HUES48 (cell line): ENCODE results near the gene OTUD6A.

Experiments used
- H3K27ac ChIP-seq: one replicate; pipeline ENCODE4 v1.7.0; 2013; ENCODE audit warnings: low read depth, low read length, inconsistent platforms
- H3K27me3 ChIP-seq: 2 replicates; pipeline ENCODE4 v1.6.1; 2013; ENCODE audit warnings: mild to moderate bottlenecking, low read length; ENCODE audit not compliant: control insufficient read depth, insufficient read depth
- H3K36me3 ChIP-seq: 2 replicates; pipeline ENCODE4 v1.6.1; 2013; ENCODE audit warnings: low read length; ENCODE audit not compliant: control insufficient read depth, insufficient read depth
- H3K4me1 ChIP-seq: 2 replicates; pipeline ENCODE4 v1.6.1; 2013; ENCODE audit warnings: mild to moderate bottlenecking, low read length; ENCODE audit not compliant: control insufficient read depth, insufficient read depth
- H3K4me3 ChIP-seq: 2 replicates; pipeline ENCODE4 v1.5.1; 2013; ENCODE audit warnings: mild to moderate bottlenecking, low read depth, low read length
- H3K9ac ChIP-seq: 2 replicates; pipeline ENCODE4 v1.6.1; 2013; ENCODE audit warnings: mild to moderate bottlenecking, low read depth, low read length, moderate library complexity
- H3K9me3 ChIP-seq: 2 replicates; pipeline ENCODE4 v1.6.1; 2013; ENCODE audit warnings: low read length; ENCODE audit not compliant: control insufficient read depth, insufficient read depth

Gene OTUD6A

GRCh38 chrX:70033348-70034051, 28.8 kb upstream of the OTUD6A start:
- H3K4me3 ChIP-seq = no peak overlapping the region
- H3K27me3 ChIP-seq = no peaks in the 10 kb centered on the region
- H3K4me1 ChIP-seq = no peaks in the 10 kb centered on the region; the same call in 1 of the 2 replicates
- peaks cover 44% of the 10 kb centered on the region for H3K9me3 ChIP-seq
- H3K36me3 ChIP-seq = no peaks in the 10 kb centered on the region
- no peak overlapping the region for H3K9ac ChIP-seq
- no peak overlapping the region for H3K27ac ChIP-seq

DNA sequence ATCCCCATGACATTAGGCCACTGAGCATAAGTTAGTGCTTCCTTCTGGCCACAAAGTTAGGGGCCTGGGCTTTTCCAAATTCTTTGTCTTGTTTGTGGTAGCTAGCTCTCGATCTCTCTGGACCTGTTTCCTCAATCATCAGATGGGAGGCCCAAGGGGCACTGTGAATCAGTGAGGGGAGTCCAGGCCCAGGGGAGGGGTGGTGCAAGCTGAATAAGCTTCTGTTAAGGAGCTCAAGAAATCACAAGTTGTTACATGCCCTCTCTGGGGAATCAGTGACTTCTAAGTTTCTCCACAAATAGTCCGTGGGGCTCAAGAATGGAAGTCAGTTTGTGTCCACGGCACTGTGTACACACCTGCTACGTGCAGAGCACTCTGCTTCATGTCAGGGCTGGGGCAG, 27.6 kb upstream of the OTUD6A start:
- Histone ChIP-seq H3K27ac (no peak overlapping the region), H3K9me3 (peaks cover 41% of the 10 kb centered on the region), H3K4me1 (no peaks in the 10 kb centered on the region; the same call in 1 of the 2 replicates), H3K36me3 (no peaks in the 10 kb centered on the region), H3K4me3 (no peak overlapping the region), H3K27me3 (no peaks in the 10 kb centered on the region), H3K9ac (no peak overlapping the region)

- no peak overlapping the region for H3K27ac ChIP-seq
- no peaks in the 10 kb centered on the region for H3K36me3 ChIP-seq
- H3K27me3 ChIP-seq = no peaks in the 10 kb centered on the region
- H3K9ac ChIP-seq = no peak overlapping the region
- no peaks in the 10 kb centered on the region; the same call in 1 of the 2 replicates for H3K4me1 ChIP-seq
- H3K4me3 ChIP-seq = no peak overlapping the region
- H3K9me3 ChIP-seq = peaks cover 38% of the 10 kb centered on the region
These were observed 23.7 kb upstream of the OTUD6A start for GRCh38 chrX:70038515-70038914.

- Histone ChIP-seq H3K9me3 (peaks cover 38% of the 10 kb centered on the region), H3K4me1 (no peaks in the 10 kb centered on the region)
These were observed 23.3 kb upstream of the OTUD6A start for GRCh38 chrX:70038951-70039350.

GRCh38 chrX:70039758-70040157, 22.5 kb upstream of the OTUD6A start:
- no peaks in the 10 kb centered on the region for H3K27me3 ChIP-seq
- no peaks in the 10 kb centered on the region for H3K4me1 ChIP-seq
- no peak overlapping the region for H3K27ac ChIP-seq
- H3K36me3 ChIP-seq = no peaks in the 10 kb centered on the region
- no peak overlapping the region for H3K9ac ChIP-seq
- H3K4me3 ChIP-seq = no peak overlapping the region
- peaks cover 38% of the 10 kb centered on the region for H3K9me3 ChIP-seq

More at GRCh38 chrX:70038951-70039350, 23.3 kb upstream of the OTUD6A start:
- no peak overlapping the region for H3K4me3 ChIP-seq
- H3K27me3 ChIP-seq = no peaks in the 10 kb centered on the region
- no peaks in the 10 kb centered on the region for H3K36me3 ChIP-seq
- no peak overlapping the region for H3K27ac ChIP-seq
- H3K9ac ChIP-seq = no peak overlapping the region

DNA sequence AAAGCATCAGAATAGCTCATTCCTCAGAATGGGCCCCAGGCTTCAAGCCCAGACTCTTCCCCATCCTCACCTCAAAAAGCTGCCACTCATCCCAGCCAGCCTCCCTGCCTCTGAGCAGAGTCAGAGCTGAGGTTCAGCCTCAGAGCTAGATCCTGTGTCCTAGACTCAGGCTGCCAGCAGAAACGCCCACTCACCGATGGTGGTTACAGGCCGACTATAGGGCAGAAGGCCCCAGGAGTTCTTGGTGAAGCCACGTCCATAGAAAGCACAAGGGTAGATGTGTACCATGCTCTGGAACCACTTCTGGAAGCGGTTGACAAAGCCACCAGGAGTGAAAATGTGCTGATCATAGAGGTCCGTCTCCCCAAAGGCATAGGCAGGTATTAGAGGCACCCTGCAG, 20.3 kb upstream of the OTUD6A start:
- H3K36me3 ChIP-seq = no peaks in the 10 kb centered on the region
- H3K4me1 ChIP-seq = no peaks in the 10 kb centered on the region
- H3K4me3 ChIP-seq = no peak overlapping the region
- no peaks in the 10 kb centered on the region for H3K27me3 ChIP-seq
- no peak overlapping the region for H3K27ac ChIP-seq
- H3K9me3 ChIP-seq = peaks cover 26% of the 10 kb centered on the region
- no peak overlapping the region for H3K9ac ChIP-seq

- Histone ChIP-seq H3K9ac (no peak overlapping the region), H3K9me3 (peaks cover 25% of the 10 kb centered on the region)
These were observed 19.6 kb upstream of the OTUD6A start for GRCh38 chrX:70042399-70043371.

DNA sequence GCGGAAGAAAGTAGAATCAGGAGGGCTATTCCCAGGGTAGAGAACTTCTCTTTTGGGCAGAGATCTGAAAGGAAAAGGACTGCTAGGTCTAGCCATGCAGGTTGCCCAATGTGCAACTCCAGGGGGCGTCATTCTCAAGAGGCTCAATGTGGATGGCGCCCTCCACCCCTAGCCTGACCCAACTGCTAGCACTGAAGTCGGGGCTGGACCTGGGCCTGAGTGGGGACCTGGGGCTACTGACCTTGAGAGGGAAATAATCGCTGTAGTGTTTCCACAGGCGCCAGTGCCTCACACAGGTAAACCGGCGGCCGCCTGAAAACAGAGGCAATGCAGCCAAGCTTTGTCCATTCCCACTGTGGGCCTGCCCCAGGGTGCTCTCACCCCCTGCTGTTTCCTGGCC, 18.6 kb upstream of the OTUD6A start:
- H3K9me3 ChIP-seq = peaks cover 22% of the 10 kb centered on the region; the same call in 1 of the 2 replicates
- no peak overlapping the region for H3K4me3 ChIP-seq
- H3K27me3 ChIP-seq = no peaks in the 10 kb centered on the region
- H3K27ac ChIP-seq = no peak overlapping the region
- H3K4me1 ChIP-seq = no peaks in the 10 kb centered on the region
- no peak overlapping the region for H3K9ac ChIP-seq
- no peaks in the 10 kb centered on the region for H3K36me3 ChIP-seq

More at GRCh38 chrX:70042399-70043371, 19.6 kb upstream of the OTUD6A start:
- Histone ChIP-seq H3K36me3 (no peaks in the 10 kb centered on the region), H3K27me3 (no peaks in the 10 kb centered on the region), H3K4me1 (no peaks in the 10 kb centered on the region), H3K4me3 (no peak overlapping the region), H3K27ac (no peak overlapping the region)

GRCh38 chrX:70044541-70045245, 17.6 kb upstream of the OTUD6A start:
- H3K9ac ChIP-seq = no peak overlapping the region
- H3K4me1 ChIP-seq = no peaks in the 10 kb centered on the region
- no peaks in the 10 kb centered on the region for H3K27me3 ChIP-seq
- H3K36me3 ChIP-seq = no peaks in the 10 kb centered on the region
- no peak overlapping the region for H3K4me3 ChIP-seq
- peaks cover 31% of the 10 kb centered on the region; the same call in 1 of the 2 replicates for H3K9me3 ChIP-seq
- H3K27ac ChIP-seq = no peak overlapping the region

DNA sequence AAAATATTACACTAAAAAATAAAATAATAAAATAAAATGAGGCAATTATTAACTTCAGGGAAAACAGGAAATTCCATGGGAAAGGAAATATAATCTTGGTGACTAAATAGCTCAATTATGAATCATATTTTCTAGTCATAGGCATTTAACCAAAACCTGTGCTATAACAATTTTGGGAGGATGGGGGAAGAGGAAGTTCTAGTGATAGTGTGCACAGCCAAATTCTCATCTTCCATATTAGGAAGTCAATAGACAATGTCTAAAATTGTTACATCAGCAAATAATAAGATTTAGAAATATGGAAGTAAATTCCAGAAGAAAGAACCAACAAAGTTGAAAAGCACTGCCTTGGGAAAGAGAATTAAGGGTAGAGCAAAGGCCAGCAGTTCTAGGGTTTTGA, 15.3 kb upstream of the OTUD6A start:
- peaks cover 40% of the 10 kb centered on the region; the same call in 1 of the 2 replicates for H3K9me3 ChIP-seq
- H3K9ac ChIP-seq = no peak overlapping the region
- H3K27ac ChIP-seq = no peak overlapping the region
- H3K27me3 ChIP-seq = no peaks in the 10 kb centered on the region
- no peaks in the 10 kb centered on the region for H3K36me3 ChIP-seq
- no peaks in the 10 kb centered on the region for H3K4me1 ChIP-seq
- H3K4me3 ChIP-seq = no peak overlapping the region
